D721Med (cell line): ENCODE results near the gene APBA1.

Experiments used
- DNase-seq: peaks from one replicate; pipeline ENCODE4 v3.0.0; 2011; ENCODE audit warnings: low spot score; ENCODE audit not compliant: insufficient read length
- FAIRE-seq: peaks from 2 replicates; lab custom pipeline; 2011; peaks lifted over from hg19 to GRCh38; lab: Jason Lieb, UNC
- TF ChIP-seq, protein P1 (sequence below): IDR thresholded peaks from 2 replicates; pipeline ENCODE4 v1.5.1; 2012; ENCODE audit warnings: mild to moderate bottlenecking, control low read depth; ENCODE audit not compliant: insufficient read depth; ENCODE audit errors: missing control alignments

APBA1 gene

DNA sequence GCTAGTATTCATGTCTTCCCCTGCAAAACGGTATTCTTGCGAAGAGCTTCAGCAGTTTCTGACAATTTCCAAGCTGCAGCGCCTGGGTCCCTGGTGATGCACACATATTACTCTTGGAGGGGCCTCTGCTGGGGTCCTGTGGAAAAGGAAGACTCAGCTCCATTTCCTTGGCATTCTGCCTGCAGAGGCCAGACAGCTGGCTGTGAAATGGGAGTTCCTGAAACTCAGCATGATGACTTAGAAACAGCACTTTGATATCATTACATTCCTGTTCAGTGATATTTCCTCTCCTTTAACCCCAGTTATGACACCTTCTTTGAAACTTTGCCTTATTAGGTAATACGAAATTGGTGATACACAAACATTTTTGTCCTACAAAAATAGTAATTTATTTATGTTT, 98.5 kb downstream of the APBA1 start:
- DNase-seq, result no peak
- TF ChIP-seq, protein P1, sequence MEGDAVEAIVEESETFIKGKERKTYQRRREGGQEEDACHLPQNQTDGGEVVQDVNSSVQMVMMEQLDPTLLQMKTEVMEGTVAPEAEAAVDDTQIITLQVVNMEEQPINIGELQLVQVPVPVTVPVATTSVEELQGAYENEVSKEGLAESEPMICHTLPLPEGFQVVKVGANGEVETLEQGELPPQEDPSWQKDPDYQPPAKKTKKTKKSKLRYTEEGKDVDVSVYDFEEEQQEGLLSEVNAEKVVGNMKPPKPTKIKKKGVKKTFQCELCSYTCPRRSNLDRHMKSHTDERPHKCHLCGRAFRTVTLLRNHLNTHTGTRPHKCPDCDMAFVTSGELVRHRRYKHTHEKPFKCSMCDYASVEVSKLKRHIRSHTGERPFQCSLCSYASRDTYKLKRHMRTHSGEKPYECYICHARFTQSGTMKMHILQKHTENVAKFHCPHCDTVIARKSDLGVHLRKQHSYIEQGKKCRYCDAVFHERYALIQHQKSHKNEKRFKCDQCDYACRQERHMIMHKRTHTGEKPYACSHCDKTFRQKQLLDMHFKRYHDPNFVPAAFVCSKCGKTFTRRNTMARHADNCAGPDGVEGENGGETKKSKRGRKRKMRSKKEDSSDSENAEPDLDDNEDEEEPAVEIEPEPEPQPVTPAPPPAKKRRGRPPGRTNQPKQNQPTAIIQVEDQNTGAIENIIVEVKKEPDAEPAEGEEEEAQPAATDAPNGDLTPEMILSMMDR, result no peak
- no peak for FAIRE-seq

DNA sequence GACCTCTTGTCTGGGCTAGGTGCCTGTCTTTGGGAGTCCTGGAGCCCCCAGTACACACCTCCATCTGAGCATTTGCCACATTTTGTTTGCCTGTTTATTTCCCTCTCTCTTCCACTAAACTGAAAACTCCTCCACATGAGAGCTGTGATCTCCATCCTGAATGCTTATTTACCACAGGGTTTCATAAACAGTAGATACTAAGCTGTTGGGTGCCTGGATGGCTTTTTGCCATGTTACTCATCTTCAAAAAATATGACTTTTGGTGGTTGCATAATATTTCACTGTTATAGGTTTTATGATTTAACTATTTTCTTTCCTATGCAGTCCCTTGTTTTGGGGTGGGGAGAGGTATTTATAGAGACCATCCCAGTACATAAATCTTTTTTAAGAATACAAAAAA, 99.6 kb downstream of the APBA1 start:
- FAIRE-seq, result no peak
- no peak for DNase-seq
- TF ChIP-seq, protein P1, result no peak

DNA sequence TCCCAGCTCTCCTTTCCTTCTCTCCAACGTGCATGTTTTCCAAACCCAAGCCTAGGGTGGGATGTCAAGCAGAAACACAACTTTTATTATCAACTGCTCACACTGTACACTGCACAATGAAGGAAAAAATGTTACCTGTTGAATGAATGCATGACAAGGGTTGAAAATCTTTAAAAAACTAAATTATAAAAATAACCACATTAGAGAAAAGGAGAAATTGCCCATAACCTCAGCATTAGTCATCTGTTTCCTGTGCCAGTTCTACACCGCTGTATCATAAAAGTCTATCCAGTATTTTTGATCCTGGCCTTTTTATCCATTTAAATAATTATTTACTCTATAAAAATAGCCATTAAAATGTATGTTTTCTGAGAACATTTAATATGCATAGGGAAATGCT, 101.1 kb downstream of the APBA1 start:
- TF ChIP-seq, protein P1, result no peak
- no peak for DNase-seq
- no peak for FAIRE-seq

DNA sequence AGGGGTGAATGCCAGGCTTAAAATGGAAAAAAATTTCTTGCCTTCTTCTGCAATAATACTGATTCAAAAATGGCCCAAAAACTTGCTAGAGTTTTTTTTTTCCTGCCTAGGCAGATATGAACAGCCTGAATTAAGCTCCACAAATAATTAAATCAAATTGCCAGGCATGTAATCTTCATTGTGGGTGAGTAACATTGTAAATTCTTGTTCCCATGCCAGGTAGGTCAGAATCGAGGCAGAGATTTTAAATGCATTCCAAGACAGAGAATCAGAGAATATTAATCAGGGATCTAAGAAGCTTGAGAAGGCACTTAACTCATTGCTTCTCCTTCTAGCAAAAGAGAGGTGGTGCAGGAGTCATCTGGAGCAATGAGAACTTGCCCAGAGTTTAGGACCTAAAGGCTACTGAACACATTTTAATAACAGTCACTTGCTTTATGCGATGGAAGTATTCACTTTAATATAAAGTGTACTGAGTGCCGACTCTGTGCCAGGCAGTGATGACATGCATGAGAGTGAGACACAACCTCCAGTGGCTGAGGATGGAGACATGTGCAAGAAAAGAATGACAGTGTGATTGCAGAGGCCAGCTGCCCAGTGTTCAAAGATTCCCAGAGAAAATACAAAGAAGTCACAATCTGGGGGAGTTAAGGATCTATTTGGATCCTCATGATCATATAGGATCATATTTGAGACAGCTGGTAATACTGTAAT, 102.3 kb downstream of the APBA1 start:
- TF ChIP-seq, protein P1, result no peak
- no peak for DNase-seq
- no peak for FAIRE-seq

DNA sequence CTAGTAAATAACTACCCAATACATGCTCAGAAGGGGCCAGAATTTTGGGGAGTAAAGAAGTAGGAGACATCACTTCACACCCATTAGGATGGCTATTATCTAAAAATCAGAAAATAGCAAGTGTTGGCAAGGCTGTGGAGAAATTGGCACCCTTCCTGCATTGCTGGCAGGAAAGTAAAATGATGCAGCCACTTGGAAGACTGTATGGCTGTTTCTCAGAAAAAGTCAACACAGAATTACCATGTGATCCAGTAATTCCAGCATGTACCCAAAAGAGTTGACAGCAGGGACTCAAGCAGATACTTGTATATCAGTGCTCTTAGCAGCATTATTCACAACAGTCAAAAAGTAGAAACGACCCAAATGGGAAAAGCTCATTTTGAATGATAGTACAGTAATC, 107.6 kb downstream of the APBA1 start:
- FAIRE-seq, result no peak
- no peak for DNase-seq
- TF ChIP-seq, protein P1, result no peak

DNA sequence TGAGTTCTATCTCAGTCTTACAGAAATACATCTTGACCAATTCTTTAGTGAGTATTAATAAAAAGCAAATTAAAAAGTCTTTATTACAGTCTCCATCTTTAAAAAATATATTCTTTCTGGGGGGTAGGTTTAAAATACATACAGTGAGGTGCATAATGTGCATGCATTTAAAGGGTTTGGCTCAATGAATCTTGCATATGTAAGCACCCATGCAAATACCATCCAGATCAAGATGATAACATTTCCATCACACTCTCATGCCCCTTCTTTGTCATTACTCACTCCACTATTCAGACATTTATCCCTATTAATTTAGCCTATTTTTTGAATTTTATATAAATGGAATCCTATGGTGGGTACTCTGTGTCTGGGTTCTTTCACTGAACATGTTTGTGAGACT, 113.0 kb downstream of the APBA1 start:
- FAIRE-seq, result no peak

DNA sequence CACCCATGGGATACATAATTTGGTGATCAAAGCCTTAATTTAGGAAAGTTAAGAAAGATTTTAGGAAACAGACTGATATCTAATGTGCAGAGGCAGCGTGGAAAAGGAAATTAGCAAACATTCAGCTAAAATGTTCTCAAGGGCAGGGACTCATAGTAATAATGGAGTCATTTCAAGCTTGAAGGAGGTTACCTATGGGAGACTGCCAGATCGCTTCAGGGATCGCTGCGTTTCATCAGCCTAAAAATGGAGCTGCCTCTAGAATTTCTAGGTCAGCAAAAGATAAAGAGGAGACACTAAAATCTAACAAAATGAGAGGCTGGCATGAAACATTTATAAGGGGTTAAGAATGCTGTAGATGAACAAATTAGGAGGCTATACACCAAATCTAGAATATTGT, 115.5 kb downstream of the APBA1 start:
- FAIRE-seq, result no peak

More for the DNA sequence above, 113.0 kb downstream of the APBA1 start:
- no peak for DNase-seq
- TF ChIP-seq, protein P1, result no peak

More for the DNA sequence above, 115.5 kb downstream of the APBA1 start:
- TF ChIP-seq, protein P1, result no peak
- DNase-seq, result no peak
